GM12878 (cell line): ENCODE results near the gene TMTC1. TPM values are rescaled to one million over a fixed set of nuclear protein-coding genes. Genes with fewer than 3 reads are reported as not detected.

Experiments
- ATAC-seq: fragments of 200-7000 bp; cut with Tn5 transposase; 3 replicates; pipeline ENCODE4 v1.9.1; 2020; ENCODE audit warnings: mild to moderate bottlenecking, moderate library complexity
- BruUV-seq: library from RNA; stranded (reverse); fragments of 400-500 nt; replicated peaks from 2 replicates; lab custom pipeline; 2021; lab: Mats Ljungman, UMichigan
- CTCF ChIA-PET: fragments of 300-600 bp; sonication (Branson Sonifier 250); formaldehyde crosslinking; extraction: SDS; loops from one replicate; lab custom pipeline; 2021; ENCODE audit warnings: inconsistent platforms; lab: Yijun Ruan, JAX
- POLR2A ChIA-PET: fragments of 350-600 bp; formaldehyde crosslinking; extraction: SDS; loops from one replicate; lab custom pipeline; 2021; ENCODE audit warnings: inconsistent platforms; lab: Charles Lee
- RAD21 ChIA-PET: fragments of 300-600 bp; sonication (Branson Sonifier 250); formaldehyde crosslinking; loops from one replicate; lab custom pipeline; 2023; ENCODE audit warnings: antibody characterized with exemption; ENCODE audit not compliant: unreplicated experiment; lab: Charles Lee
- SMC1A ChIA-PET: fragments of 300-600 bp; sonication (Branson Sonifier 250); formaldehyde crosslinking; loops from one replicate; lab custom pipeline; 2023; ENCODE audit not compliant: unreplicated experiment, uncharacterized antibody; lab: Charles Lee
- DNase-seq: peaks from one replicate; pipeline ENCODE4 v3.0.0-alpha.2; 2011; ENCODE audit warnings: low read depth, low spot score
- FAIRE-seq: peaks from 3 replicates; lab custom pipeline; 2011; peaks lifted over from hg19 to GRCh38; lab: Jason Lieb, UNC
- H2AFZ ChIP-seq: 2 replicates; pipeline ENCODE4 v1.6.0; 2011; ENCODE audit warnings: low read depth, low read length, control low read depth; ENCODE audit not compliant: control insufficient read depth
- H3K27ac ChIP-seq: 2 replicates; pipeline ENCODE4 v1.5.1; 2011; ENCODE audit warnings: control low read depth; ENCODE audit not compliant: control insufficient read depth, insufficient read depth
- H3K27me3 ChIP-seq, 2 experiments: replicated peaks in 1 of 2; 2 replicates each; pipeline versions ENCODE4 v1.6.0 to v1.6.1; 2011; ENCODE audit warnings: low read length in 1 of 2; ENCODE audit not compliant: control insufficient read depth in 2 of 2, insufficient read depth in 2 of 2
- H3K36me3 ChIP-seq, 2 experiments: 2 replicates each; pipeline ENCODE4 v1.5.1; 2011; ENCODE audit warnings: low read length in 1 of 2; ENCODE audit not compliant: control insufficient read depth in 2 of 2, insufficient read depth in 2 of 2
- H3K4me1 ChIP-seq: 2 replicates; pipeline ENCODE4 v1.6.1; 2011; ENCODE audit warnings: mild to moderate bottlenecking, low read length, moderate library complexity, mixed read lengths; ENCODE audit not compliant: control insufficient read depth, insufficient read depth
- H3K4me2 ChIP-seq: 2 replicates; pipeline ENCODE4 v1.6.0; 2011; ENCODE audit warnings: control low read depth; ENCODE audit not compliant: control insufficient read depth, insufficient read depth
- H3K4me3 ChIP-seq: fragments of 200-600 bp; sonication (generic); 2 replicates; pipeline ENCODE4 v1.5.1; 2016
- H3K79me2 ChIP-seq: 2 replicates; pipeline ENCODE4 v1.6.0; 2011; ENCODE audit warnings: low read length; ENCODE audit not compliant: control insufficient read depth, insufficient read depth
- H3K9ac ChIP-seq: 2 replicates; pipeline ENCODE4 v1.8.0; 2011; ENCODE audit warnings: low read length, control low read depth, mixed read lengths; ENCODE audit not compliant: control insufficient read depth, insufficient read depth
- H3K9me3 ChIP-seq: replicated peaks from 3 replicates; pipeline ENCODE4 v1.5.1; 2011; ENCODE audit warnings: mild to moderate bottlenecking, low read length; ENCODE audit not compliant: control insufficient read depth, insufficient read depth
- H4K20me1 ChIP-seq: 2 replicates; pipeline ENCODE4 v1.6.0; 2011; ENCODE audit not compliant: control insufficient read depth, insufficient read depth
- CBX3 ChIP-seq: fragments of 200-600 bp; sonication (generic); IDR thresholded peaks from 2 replicates; pipeline ENCODE4 v1.6.1; 2016; ENCODE audit warnings: low read depth, borderline replicate concordance
- CREM ChIP-seq: IDR thresholded peaks from 2 replicates; pipeline ENCODE4 v1.6.1; 2014; ENCODE audit warnings: antibody characterized with exemption, low read depth
- FOXM1 ChIP-seq: IDR thresholded peaks from 2 replicates; pipeline ENCODE4 v1.6.1; 2012; ENCODE audit warnings: low read depth, mild to moderate bottlenecking, inconsistent platforms, low read length, moderate library complexity
- IRF4 ChIP-seq: IDR thresholded peaks from 2 replicates; pipeline ENCODE4 v1.6.1; 2011; ENCODE audit warnings: low read depth, low read length
- KAT2A ChIP-seq: conservative IDR thresholded peaks from 2 replicates; pipeline ENCODE4 v1.6.1; 2011; ENCODE audit warnings: low read depth, low read length; ENCODE audit not compliant: control insufficient read depth
- KLF5 ChIP-seq: fragments of 450-650 bp; IDR thresholded peaks from 2 replicates; pipeline ENCODE4 v1.6.1; 2014; ENCODE audit warnings: mild to moderate bottlenecking; ENCODE audit not compliant: partially characterized antibody
- MEF2B ChIP-seq: fragments of 450-650 bp; IDR thresholded peaks from 2 replicates; pipeline ENCODE4 v1.6.1; 2018; ENCODE audit warnings: mild to moderate bottlenecking, moderate library complexity; ENCODE audit not compliant: partially characterized antibody, poor library complexity, severe bottlenecking
- NFIC ChIP-seq: IDR thresholded peaks from 2 replicates; pipeline ENCODE4 v1.6.1; 2012; ENCODE audit warnings: low read depth, mild to moderate bottlenecking, inconsistent platforms, low read length, moderate library complexity
- NFYA ChIP-seq: IDR thresholded peaks from 2 replicates; pipeline ENCODE4 v1.6.1; 2011; ENCODE audit warnings: low read depth, mild to moderate bottlenecking, low read length, improper control_type of control experiment, borderline replicate concordance
- PML ChIP-seq: IDR thresholded peaks from 2 replicates; pipeline ENCODE4 v1.6.1; 2012; ENCODE audit warnings: low read length, inconsistent platforms
- POLR2A ChIP-seq: IDR thresholded peaks from 2 replicates; pipeline ENCODE4 v1.6.1; 2011; ENCODE audit warnings: low read depth, mild to moderate bottlenecking, low read length
- SMAD1 ChIP-seq: fragments of 450-650 bp; IDR thresholded peaks from 2 replicates; pipeline ENCODE4 v1.6.1; 2018; ENCODE audit warnings: mild to moderate bottlenecking, low read depth; ENCODE audit not compliant: partially characterized antibody
- USF2 ChIP-seq: IDR thresholded peaks from 2 replicates; pipeline ENCODE4 v1.6.1; 2011; ENCODE audit warnings: low read depth, low read length, improper control_type of control experiment, borderline replicate concordance
- WGBS: methylation state at CpG from one replicate; pipeline ENCODE4 v1.1.6; 2016; ENCODE audit warnings: low lambda C conversion rate; ENCODE audit not compliant: insufficient replicate concordance, insufficient coverage; ENCODE audit errors: missing lambda C conversion rate; 5-methylcytosine and 5-hydroxymethylcytosine counted together
- in situ Hi-C: fragments of 300-500 bp; cut with MboI; formaldehyde crosslinking; loops from 9 replicates; pipeline ENCODE4 v1.14.3; 2018; ENCODE audit warnings: mixed read lengths
- intact Hi-C: fragments of 100-400 bp; cut with micrococcal nuclease; formaldehyde crosslinking; loops from one replicate; pipeline ENCODE4 v1.14.2; 2022; ENCODE audit not compliant: unreplicated experiment
- polyA plus RNA-seq, 11 experiments: library from polyadenylated mRNA; depleted of rRNA in 4 of 11; unstranded in 6 of 11; stranded (reverse) in 5 of 11; fragments of >200 nt; fragmentation: Nextera tagmentation in 4 of 11; fragmentation: Illumina TruSeq in 1 of 11; extraction: Ambion mirVana in 4 of 11; extraction: Trizol in 1 of 11; gene quantifications; 1 replicate in 1 of 11; 2 replicates in 10 of 11; pipeline versions ENCODE4 v1.2.1 to v1.2.3, GENCODE V29; 2011 to 2016; ENCODE audit warnings: inconsistent platforms in 2 of 11, missing spikeins in 2 of 11, low read depth in 1 of 11
- total RNA-seq, 4 experiments: library from RNA; depleted of rRNA in 3 of 4; stranded (reverse); fragments of >200 nt in 3 of 4; fragmentation: Illumina TruSeq in 1 of 4; extraction: Trizol in 1 of 4; gene quantifications; 2 replicates each; pipeline versions ENCODE4 v1.2.1 to v1.2.3, GENCODE V29; 2013 to 2021

TMTC1 gene
- total and polyA plus RNA-seq, 10 of the 15 experiments (the other 5 are each of a cell fraction or from before 2014, with no cell fraction given) = 0.10 to 20.9 (median 0.57) TPM

GRCh38 chr12:29731591-29731990, 52.2 kb downstream of the TMTC1 start (continued):
- TF ChIP-seq USF2 (no peak), CREM (no peak), SMAD1 (no peak), MEF2B (no peak), KAT2A (no peak), PML (no peak), KLF5 (no peak)

- H3K4me2 ChIP-seq = no peak overlapping the region
- no peak overlapping the region for H3K9ac ChIP-seq
- H3K4me1 ChIP-seq = no peaks in the 10 kb centered on the region
- no peaks in the 10 kb centered on the region for H3K79me2 ChIP-seq
- in situ Hi-C loops (no loop called here), intact Hi-C loops (no loop called here)
- no peaks in the 10 kb centered on the region for H3K9me3 ChIP-seq
- SMC1A ChIA-PET = interaction anchor here (0.7 to 2.0 kb wide), 13 partner anchors 9 to 57 kb away, joined by 3 to 12 read pairs (median 3); no protein-coding TSS in a partner anchor
- H3K27me3 ChIP-seq = no peaks in the 10 kb centered on the region
- H3K36me3 ChIP-seq = no peaks in the 10 kb centered on the region
- H4K20me1 ChIP-seq = no peaks in the 10 kb centered on the region
- BruUV-seq = no TSS peak
- TF ChIP-seq NFYA (no peak), CBX3 (no peak), POLR2A (no peak), NFIC (no peak), FOXM1 (no peak), IRF4 (no peak)
- no peak overlapping the region for H3K27ac ChIP-seq
- DNase-seq (no peak), ATAC-seq (no peak), FAIRE-seq (no peak)
- CTCF ChIA-PET = interaction anchor here (0.6 to 2.1 kb wide), 5 partner anchors 9 to 138 kb away, joined by 3 to 5 read pairs (median 4); no protein-coding TSS in a partner anchor
- H2AFZ ChIP-seq = no peak overlapping the region
- WGBS = 36% methylated on average over 5 of the region's 5 CpGs
- no peak overlapping the region for H3K4me3 ChIP-seq
- POLR2A ChIA-PET = no interaction called here
- RAD21 ChIA-PET = no interaction called here
These were observed 53.3 kb downstream of the TMTC1 start for GRCh38 chr12:29730481-29730880.
